Peyer's patch (tissue), 4 donors: ENCODE data around the gene UBE2E2. TPM values are rescaled to one million over a fixed set of nuclear protein-coding genes. Genes with fewer than 3 reads are reported as not detected.

Experiments used
- DNase-seq, 3 donors: peaks; one replicate each; pipeline ENCODE4 v3.0.0-alpha.2; 2017 to 2019
- H3K27ac ChIP-seq, 4 donors: fragments of 200-600 bp; sonication (generic); one replicate each; pipeline ENCODE4 v1.5.1; 2016 to 2019
- H3K27me3 ChIP-seq, 2 donors: fragments of 200-600 bp; sonication (generic); one replicate each; pipeline ENCODE4 v1.5.1; 2019
- H3K36me3 ChIP-seq, 3 donors: fragments of 200-600 bp; sonication (generic); one replicate each; pipeline ENCODE4 v1.5.1; 2016 to 2019
- H3K4me1 ChIP-seq, 4 donors: fragments of 200-600 bp; sonication (generic); one replicate each; pipeline ENCODE4 v1.5.1; 2016 to 2019
- H3K4me3 ChIP-seq, 4 donors: fragments of 200-600 bp; sonication (generic); 1 replicate in 3 of 4; 2 replicates in 1 of 4; pipeline ENCODE4 v1.5.1; 2016 to 2019; ENCODE audit warnings: mild to moderate bottlenecking in 1 of 4
- H3K9me3 ChIP-seq, 4 donors: fragments of 200-600 bp; sonication (generic); one replicate each; pipeline ENCODE4 v1.5.1; 2016 to 2019; ENCODE audit warnings: mild to moderate bottlenecking in 1 of 4
- CTCF ChIP-seq, 6 experiments: fragments of 450-650 bp in 4 of 6; fragments of 200-600 bp in 2 of 6; sonication (generic) in 1 of 6; IDR thresholded peaks; one replicate each; pipeline ENCODE4 v1.5.1; 2017 to 2019; ENCODE audit warnings: antibody characterized with exemption in 6 of 6, mild to moderate bottlenecking in 3 of 6, moderate library complexity in 1 of 6
- POLR2A ChIP-seq, 2 donors: fragments of 450-650 bp; IDR thresholded peaks; one replicate each; pipeline ENCODE4 v1.5.1; 2017; ENCODE audit warnings: antibody characterized with exemption in 2 of 2, mild to moderate bottlenecking in 2 of 2, moderate library complexity in 2 of 2
- total RNA-seq, 4 donors: library from RNA; depleted of rRNA; stranded (reverse); fragments of >200 nt; gene quantifications; one replicate each; pipeline ENCODE4 v1.1.0, GENCODE V29; 2016

The UBE2E2 gene
- total RNA-seq, 4 donors from 2014 or later: 0.70 to 37.1 (median 20.8) TPM

DNA sequence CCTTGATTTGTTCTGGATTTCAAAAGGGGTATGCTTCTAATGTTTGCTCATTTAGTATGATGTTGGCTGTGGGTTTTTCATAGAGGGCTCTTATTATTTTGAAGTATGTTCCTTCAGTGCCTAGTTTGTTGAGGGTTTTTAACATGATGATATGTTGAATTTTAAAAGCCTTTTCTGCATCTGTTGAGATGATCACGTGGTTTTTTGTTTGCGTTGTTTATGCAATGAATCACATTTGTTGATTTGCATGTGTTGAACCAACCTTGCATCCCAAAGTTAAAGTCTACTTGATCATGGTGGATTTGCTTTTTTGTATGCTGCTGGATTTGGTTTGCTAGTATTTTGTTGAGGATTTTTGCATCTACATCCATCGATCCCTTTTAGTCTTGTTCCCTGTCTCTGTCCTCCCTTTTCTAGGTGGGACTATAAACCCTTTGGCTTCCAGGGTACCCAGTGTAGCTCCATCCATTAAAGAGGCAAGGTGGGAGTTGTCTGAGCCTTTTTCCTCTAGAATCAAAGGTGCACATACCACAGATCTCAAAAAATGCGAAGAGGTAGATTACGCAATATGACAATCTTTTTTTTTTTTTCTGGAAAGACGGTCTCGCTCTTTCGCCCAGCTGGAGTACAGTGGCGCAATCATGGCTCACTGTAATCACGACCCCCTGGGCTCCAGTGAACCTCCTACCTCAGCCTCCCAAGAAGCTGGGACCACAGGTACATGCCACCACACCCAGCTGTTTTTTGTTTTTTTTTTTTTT lies 381.0 kb downstream of the UBE2E2 start:
- Histone ChIP-seq H3K9me3 (no peaks in the 10 kb centered on the region), H3K4me3 (no peak overlapping the region), H3K27me3 (no peaks in the 10 kb centered on the region), H3K4me1 (no peaks in the 10 kb centered on the region), H3K27ac (no peak overlapping the region), H3K36me3 (no peaks in the 10 kb centered on the region)
- no peak for DNase-seq
- no peak for TF ChIP-seq POLR2A (IDR thresholded peaks at IDR 0.05)
- no peak for TF ChIP-seq CTCF (IDR thresholded peaks at IDR 0.05)

GRCh38 chr3:23587513-23587912 lies 384.4 kb downstream of the UBE2E2 start:
- TF ChIP-seq CTCF (IDR thresholded peaks at IDR 0.05) (no peak), POLR2A (IDR thresholded peaks at IDR 0.05) (no peak)
- no peak for DNase-seq
- H3K27me3 ChIP-seq: no peaks in the 10 kb centered on the region
- H3K36me3 ChIP-seq: no peaks in the 10 kb centered on the region
- H3K27ac ChIP-seq: no peak overlapping the region
- no peak overlapping the region for H3K4me3 ChIP-seq
- H3K4me1 ChIP-seq: no peaks in the 10 kb centered on the region
- H3K9me3 ChIP-seq: no peaks in the 10 kb centered on the region

- Histone ChIP-seq H3K27me3 (no peaks in the 10 kb centered on the region), H3K9me3 (no peaks in the 10 kb centered on the region), H3K36me3 (no peaks in the 10 kb centered on the region), H3K27ac (no peak overlapping the region), H3K4me1 (no peaks in the 10 kb centered on the region), H3K4me3 (no peak overlapping the region)
- TF ChIP-seq POLR2A (IDR thresholded peaks at IDR 0.05): no peak
- TF ChIP-seq CTCF (IDR thresholded peaks at IDR 0.05): no peak
- DNase-seq: no peak
These were observed 385.4 kb downstream of the UBE2E2 start for GRCh38 chr3:23588547-23588946.

- DNase-seq: no peak
- no peak for TF ChIP-seq CTCF (IDR thresholded peaks at IDR 0.05)
- H3K36me3 ChIP-seq: no peaks in the 10 kb centered on the region
- no peaks in the 10 kb centered on the region for H3K9me3 ChIP-seq
- no peak overlapping the region for H3K27ac ChIP-seq
- no peak overlapping the region for H3K4me3 ChIP-seq
- H3K27me3 ChIP-seq: no peaks in the 10 kb centered on the region
- H3K4me1 ChIP-seq: no peaks in the 10 kb centered on the region
These were observed 386.5 kb downstream of the UBE2E2 start for GRCh38 chr3:23589602-23590001.

DNA sequence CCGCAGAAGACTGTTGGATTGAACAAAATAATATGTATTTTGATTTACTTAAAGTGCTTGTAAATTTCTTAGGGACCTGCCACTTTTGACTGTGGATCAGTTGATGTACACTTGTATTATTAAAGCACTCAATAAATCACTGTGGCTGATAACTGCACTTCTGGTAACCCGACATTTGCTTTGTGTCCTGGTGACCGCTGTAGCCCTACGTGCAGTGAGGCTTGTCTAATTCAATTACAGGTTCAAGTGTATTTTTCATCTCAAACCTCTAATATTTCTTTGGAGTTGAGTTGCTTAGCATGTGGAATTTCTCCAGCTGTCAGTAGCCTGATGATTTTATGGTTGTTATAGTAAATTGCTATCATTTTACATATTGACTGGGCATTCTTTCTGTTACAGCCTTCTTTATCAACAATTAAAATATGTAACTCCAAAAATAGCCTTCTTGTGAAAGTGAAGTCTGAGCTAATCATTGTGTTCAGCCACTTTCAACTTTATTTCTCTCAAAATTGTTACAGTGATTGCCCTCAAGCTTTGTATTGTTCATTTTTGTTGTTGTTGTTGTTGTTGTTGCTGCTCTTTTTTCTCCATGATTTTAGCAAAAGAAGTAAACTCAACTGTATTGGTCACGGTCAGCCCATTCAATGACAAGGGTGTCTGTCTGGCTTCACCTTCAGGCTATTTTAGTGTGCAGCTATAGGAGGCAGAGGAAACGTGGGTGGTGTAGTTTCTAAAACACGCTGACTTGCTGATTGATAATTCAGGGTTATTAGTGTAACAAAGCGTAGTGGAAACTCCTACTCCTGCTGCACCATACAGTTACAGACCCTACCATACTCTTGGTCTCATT lies 387.5 kb downstream of the UBE2E2 start:
- Histone ChIP-seq H3K4me1 (no peaks in the 10 kb centered on the region), H3K36me3 (no peaks in the 10 kb centered on the region), H3K4me3 (no peak overlapping the region), H3K27me3 (no peaks in the 10 kb centered on the region), H3K27ac (no peak overlapping the region), H3K9me3 (no peaks in the 10 kb centered on the region)
- no peak for DNase-seq
- TF ChIP-seq CTCF (IDR thresholded peaks at IDR 0.05) (no peak), POLR2A (IDR thresholded peaks at IDR 0.05) (no peak)
